ENCODE measurements around the gene LPIN3. TPM values are rescaled to one million over a fixed set of nuclear protein-coding genes. Genes with fewer than 3 reads are reported as not detected.

The LPIN3 gene
- total and polyA plus RNA-seq, 2 donors (not counting 3 experiments of a cell fraction or from before 2014, with no cell fraction given): 2.1 to 3.0 TPM

- Histone ChIP-seq H3K9ac (replicated peaks; ENCODE audit: extremely low read depth, insufficient read depth, low read length) (no peak overlapping the region), H3K27ac (ENCODE audit: insufficient read depth, low read depth, low read length) (no peak overlapping the region), H3K36me3 (ENCODE audit: control insufficient read depth in 2 of 2, extremely low read depth in 1 of 2, insufficient read depth in 2 of 2, low read length in 2 of 2) (no peaks in the 10 kb centered on the region), H3K9me1 (replicated peaks; ENCODE audit: control insufficient read depth, extremely low read depth, insufficient read depth, low read length) (no peaks in the 10 kb centered on the region), H3K79me2 (ENCODE audit: control insufficient read depth, insufficient read depth, low read length) (no peaks in the 10 kb centered on the region), H3K9me3 (replicated peaks; ENCODE audit: control insufficient read depth, insufficient read depth, low read length) (no peaks in the 10 kb centered on the region), H2AFZ (ENCODE audit: low read depth, low read length) (no peak overlapping the region), H3K4me3 (replicated peaks in 1 of 3; ENCODE audit: insufficient read depth in 1 of 3, low read depth in 1 of 3, low read length in 3 of 3) (no peak overlapping the region), H3K4me1 (ENCODE audit: control insufficient read depth, extremely low read depth, insufficient read depth, low read length) (no peaks in the 10 kb centered on the region), H3K4me2 (ENCODE audit: insufficient read depth, low read length) (no peak overlapping the region), H4K20me1 (replicated peaks; ENCODE audit: control insufficient read depth, extremely low read depth, insufficient read depth, low read length) (no peaks in the 10 kb centered on the region), H3K27me3 (ENCODE audit: control insufficient read depth in 2 of 2, insufficient read depth in 2 of 2, low read length in 2 of 2) (no peaks in the 10 kb centered on the region)
- FAIRE-seq (no peak), DNase-seq (ENCODE audit: low read depth, low spot score) (no peak)
- POLR2A ChIA-PET: no interaction called here
- CTCF ChIA-PET: interaction anchor here (1.2 to 1.7 kb wide), 3 partner anchors 28 to 185 kb away, joined by 4 to 8 read pairs (median 7); no protein-coding TSS in a partner anchor
- intact Hi-C loops (cut with micrococcal nuclease) (no loop called here), dilution Hi-C loops (cut with MboI; ENCODE audit: extremely low pct_ligation_motif_present, low sequenced_read_pairs) (no loop called here)
- no TSS peak for BruUV-seq (replicated peaks)
- no peak for TF ChIP-seq MYC (IDR thresholded peaks at IDR 0.05; ENCODE audit: low read depth, low read length)
- TF ChIP-seq EZH2 (IDR thresholded peaks at IDR 0.05; ENCODE audit: borderline replicate concordance, low read depth, low read length, severe bottlenecking): no peak
- TF ChIP-seq CTCF (IDR thresholded peaks at IDR 0.05; ENCODE audit: extremely low read depth in 1 of 2, insufficient read depth in 1 of 2, low read depth in 1 of 2, low read length in 2 of 2): no peak
- no peak for TF ChIP-seq POLR2AphosphoS5 (IDR thresholded peaks at IDR 0.05; ENCODE audit: insufficient read depth, low read depth, low read length)
- TF ChIP-seq POLR2A (IDR thresholded peaks at IDR 0.05; ENCODE audit: low read depth, low read length): no peak
- no peak for TF ChIP-seq FOS (IDR thresholded peaks at IDR 0.05; ENCODE audit: borderline replicate concordance, insufficient read depth, low read length)
- no peak for TF ChIP-seq MAX (IDR thresholded peaks at IDR 0.05; ENCODE audit: insufficient read depth, insufficient read length)
- TF ChIP-seq JUN (IDR thresholded peaks at IDR 0.05; ENCODE audit: borderline replicate concordance, insufficient read depth, insufficient read length, low read depth): no peak
- TF ChIP-seq GATA2 (IDR thresholded peaks at IDR 0.05; ENCODE audit: insufficient read depth, insufficient read length, low read depth, low read length): no peak
Measured at GRCh38 chr20:41357424-41358163, 17.0 kb downstream of the LPIN3 start.
